Esophagus squamous epithelium (tissue), 4 donors: ENCODE data around the gene NEDD1.

ENCODE experiments used
- CTCF ChIP-seq, 6 experiments: fragments of 450-650 bp in 4 of 6; fragments of 200-600 bp in 2 of 6; sonication (generic) in 2 of 6; IDR thresholded peaks; one replicate each; pipeline ENCODE4 v1.5.1; 2016 to 2019; ENCODE audit warnings: antibody characterized with exemption in 6 of 6, mild to moderate bottlenecking in 4 of 6, moderate library complexity in 4 of 6
- POLR2A ChIP-seq, 4 donors: fragments of 450-650 bp; IDR thresholded peaks; one replicate each; pipeline ENCODE4 v1.6.1; 2017; ENCODE audit warnings: antibody characterized with exemption in 4 of 4, mild to moderate bottlenecking in 4 of 4, moderate library complexity in 3 of 4

DNA sequence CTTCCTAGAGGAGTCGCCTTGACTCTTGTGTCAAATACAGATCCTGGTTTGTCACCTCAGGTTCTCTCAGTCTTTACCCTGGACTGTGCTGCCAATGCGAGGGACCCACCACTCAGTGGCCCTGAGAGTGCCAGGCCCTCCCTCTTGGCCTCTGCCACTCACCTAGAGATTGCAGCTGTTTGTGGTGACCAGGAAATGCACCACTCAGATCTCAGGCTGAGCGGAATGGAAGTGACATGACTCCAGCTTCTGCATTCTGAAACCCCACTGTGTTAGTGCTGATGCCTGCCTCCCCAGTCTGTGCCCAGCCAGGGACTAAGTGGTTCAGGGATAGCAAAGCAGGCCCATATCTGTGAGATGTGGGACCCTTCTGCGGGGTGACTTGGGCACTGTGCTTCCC lies 27.8 kb upstream of the NEDD1 start:
- TF ChIP-seq CTCF (IDR thresholded peaks at IDR 0.05) = no peak
- TF ChIP-seq POLR2A (IDR thresholded peaks at IDR 0.05) = no peak
